GM21526 (cell line): Measurements from ENCODE around the gene ALKBH5.

Experiments
- ATAC-seq: cut with Tn5 transposase; IDR thresholded peaks from one replicate; pipeline ENCODE4 v1.9.1; 2021; ENCODE audit warnings: moderate library complexity; ENCODE audit not compliant: unreplicated experiment, low FRiP score

ALKBH5 gene

DNA sequence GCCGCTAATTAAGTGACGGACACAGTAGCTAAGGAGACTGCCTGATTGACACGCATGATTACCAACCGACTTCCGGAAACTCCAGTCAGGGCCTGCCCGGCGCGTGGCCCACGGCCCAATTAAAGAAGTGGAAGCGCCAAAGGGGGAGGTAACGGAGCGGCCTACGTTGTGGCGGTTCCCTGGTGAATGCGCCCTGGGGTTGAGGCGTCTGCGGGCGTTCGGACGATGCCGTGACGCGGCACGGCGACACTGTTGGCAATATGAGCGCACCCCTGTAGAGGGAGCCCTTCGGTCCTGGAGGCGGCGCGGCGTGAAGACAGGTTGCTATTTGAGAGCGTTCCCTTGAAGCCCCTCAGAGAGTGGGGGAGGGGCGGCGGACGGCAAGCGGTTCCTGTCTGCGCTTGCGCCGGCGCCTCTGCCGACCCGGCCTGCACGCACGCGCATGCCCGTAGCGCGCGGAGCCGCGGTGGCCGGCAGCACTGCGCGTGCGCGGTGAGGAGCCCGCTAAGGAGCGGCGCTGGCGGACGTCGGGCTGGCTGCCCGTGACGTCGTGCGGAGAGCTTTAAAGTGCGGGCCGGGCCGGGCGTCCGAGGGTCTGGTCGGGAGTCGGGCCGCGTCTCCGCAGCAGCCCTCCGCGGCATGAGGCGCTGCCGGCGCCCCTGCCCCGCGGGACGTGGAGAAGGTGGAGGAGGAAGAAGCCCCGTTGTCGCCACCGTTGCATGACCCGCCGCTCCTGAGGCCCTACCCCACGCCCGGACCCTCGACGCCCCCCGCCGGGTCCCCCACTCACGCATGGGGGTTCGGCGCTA lies at the start of gene ALKBH5:
ALKBH5 (plus strand) TSS at position 495 of the 809 bp plus-strand sequence. CDS start 416 bp downstream, outside the sequence.
- peak; percentile 73 for ATAC-seq

GRCh38 chr17:18136357-18136756 lies 47.3 kb upstream of the ALKBH5 start:
- ATAC-seq, result no peak

DNA sequence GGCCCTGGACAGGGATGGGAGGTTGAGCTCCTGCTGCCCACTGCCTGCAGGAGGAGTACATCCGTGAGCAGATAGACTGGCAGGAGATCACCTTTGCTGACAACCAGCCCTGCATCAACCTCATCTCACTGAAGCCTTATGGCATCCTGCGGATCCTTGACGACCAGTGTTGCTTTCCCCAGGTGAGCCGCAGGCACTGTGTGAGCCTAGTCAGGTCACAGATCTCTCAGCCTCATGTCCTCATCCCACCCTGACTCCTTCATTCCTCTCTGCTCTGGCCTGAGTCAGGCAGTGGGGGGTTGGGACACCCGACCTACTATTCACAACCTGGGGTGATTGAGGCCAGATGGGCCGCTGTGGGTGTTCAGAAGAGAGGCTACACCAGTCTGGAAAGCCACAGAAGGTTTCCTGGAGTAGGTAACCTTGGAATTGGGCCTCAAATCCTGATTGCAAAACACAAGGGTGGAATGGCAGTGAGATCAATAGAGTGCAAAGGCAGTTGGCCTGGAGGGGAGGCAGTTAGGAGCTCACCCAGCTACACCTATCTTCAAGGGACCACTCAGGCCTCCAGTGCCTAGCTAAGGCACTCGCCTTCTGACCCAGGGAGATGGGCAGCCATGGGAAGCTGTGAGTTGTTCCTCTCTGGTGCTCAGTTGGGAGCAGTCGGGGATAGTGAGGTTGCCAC lies 45.4 kb upstream of the ALKBH5 start:
- ATAC-seq, result no peak

DNA sequence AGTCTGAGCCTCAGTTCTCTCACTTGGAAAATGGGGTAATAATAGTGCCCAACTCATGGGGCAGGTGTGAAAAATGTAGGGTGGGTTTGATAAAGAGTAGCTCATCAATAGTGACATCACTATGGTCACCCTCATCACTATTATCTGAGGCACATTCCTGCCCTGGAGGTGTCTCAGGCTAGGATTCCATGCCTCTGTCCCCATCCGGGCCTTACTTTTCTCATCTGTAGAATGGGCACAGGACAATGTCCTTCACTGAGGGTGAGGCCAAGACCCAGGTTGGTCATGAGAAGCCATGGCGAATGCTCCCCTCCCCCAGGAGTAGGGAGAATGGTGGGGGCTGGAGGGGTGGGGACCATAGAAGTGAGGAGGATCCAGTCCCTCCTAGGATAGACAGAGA lies 44.5 kb upstream of the ALKBH5 start:
- ATAC-seq, result no peak

DNA sequence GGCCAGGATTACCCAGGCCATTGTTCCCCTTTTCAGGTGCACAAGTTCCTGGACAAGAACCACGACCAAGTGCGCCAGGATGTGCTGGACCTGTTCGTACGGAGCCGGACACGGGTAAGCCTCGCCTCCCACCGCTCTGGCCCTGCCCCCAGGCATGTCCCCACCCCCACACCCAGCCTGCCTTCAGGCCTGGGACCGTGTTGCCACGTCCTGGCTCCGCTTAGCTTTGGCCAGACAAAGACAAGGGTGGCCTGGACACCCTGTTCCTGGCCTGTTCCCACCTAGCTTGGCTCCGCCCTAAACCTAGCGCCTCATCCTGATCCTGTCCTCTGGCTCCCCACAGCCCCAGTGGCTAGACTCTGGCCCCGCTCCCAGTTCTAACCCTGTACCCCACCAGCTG lies 44.1 kb upstream of the ALKBH5 start:
- ATAC-seq, result no peak

DNA sequence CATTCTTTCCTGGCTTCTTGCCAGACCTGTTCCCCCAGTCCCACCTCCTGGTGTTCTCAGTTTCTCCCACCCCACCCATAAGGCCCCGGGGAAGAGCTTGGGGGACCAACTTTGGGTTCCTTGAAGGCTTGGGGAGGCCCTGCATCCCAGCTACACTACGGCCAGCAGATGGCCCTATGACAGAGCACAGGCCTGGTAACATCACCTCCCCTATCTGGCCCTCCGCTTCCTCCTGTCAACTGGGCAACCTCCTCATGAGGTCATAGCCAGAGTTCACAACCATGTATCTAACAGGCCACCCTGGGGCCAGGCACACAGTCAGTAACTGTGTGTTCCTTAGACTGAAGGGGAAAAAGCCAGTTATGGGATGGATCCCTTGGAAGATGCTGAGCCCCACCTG lies 43.7 kb upstream of the ALKBH5 start:
- no peak for ATAC-seq

DNA sequence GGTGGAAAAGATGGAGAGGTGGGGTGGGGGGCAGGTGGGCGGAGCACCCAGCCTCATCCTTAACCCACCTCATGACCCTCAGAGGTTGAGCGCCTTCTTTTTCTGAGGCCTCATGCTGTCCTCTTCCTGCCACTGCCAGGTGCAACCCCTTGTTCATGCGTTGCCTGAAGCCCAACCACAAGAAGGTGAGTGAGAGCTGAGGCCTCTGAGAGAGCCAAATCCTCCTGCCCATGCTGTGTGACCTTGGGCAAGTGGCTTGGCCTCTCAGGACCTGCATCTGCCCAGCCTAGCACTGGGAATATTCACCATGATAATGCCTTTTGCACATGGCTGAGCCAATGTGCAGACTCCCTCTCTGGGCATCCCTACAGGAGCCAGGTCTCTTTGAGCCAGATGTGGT lies 43.0 kb upstream of the ALKBH5 start:
- no peak for ATAC-seq

DNA sequence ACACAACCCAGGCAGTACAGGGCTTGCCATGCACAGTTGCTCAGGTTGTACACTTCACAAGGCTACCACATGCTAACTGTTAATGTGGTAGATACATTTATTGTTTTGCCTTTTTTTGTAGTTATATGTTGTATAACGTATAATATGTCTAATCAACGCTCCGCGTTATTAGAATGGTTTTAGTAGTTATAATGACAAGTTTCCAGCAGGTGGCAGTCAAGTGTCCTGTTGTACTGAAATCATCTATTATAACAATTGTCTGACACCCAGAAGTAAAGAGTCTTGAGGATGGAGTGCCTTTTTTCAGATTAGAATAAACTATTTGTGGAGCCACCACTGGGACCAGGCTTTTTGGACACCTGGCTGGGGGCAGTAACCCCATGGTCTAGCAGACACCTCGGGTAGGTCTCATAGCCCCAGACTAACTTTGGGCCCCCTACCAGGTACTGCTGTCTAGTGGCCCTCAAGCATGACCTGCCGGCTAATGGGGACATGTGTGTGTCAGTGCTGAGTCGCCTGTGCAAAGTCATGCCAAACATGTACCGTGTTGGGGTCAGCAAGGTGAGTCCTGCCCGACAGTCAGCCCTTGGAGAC lies 42.3 kb upstream of the ALKBH5 start:
- ATAC-seq, result no peak

DNA sequence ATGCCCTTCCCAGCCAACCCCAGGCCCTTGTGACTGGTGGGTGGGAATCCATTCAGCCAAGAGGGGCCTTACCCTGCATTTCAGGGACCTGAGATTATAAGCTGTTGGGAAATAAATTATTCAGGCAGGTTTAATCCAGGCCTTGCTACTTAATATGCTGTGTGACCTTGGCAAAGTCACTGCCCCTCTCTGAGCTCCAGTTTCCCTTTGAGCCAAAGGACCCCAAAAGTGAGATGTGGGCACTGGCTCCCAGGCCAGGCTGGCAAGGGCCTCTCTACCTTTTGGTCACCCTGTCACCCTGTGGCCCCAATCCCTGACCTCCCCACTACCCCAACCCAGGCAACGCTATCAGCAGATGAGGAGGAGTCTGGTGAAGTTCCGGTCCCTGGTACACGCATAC lies 41.2 kb upstream of the ALKBH5 start:
- no peak for ATAC-seq

DNA sequence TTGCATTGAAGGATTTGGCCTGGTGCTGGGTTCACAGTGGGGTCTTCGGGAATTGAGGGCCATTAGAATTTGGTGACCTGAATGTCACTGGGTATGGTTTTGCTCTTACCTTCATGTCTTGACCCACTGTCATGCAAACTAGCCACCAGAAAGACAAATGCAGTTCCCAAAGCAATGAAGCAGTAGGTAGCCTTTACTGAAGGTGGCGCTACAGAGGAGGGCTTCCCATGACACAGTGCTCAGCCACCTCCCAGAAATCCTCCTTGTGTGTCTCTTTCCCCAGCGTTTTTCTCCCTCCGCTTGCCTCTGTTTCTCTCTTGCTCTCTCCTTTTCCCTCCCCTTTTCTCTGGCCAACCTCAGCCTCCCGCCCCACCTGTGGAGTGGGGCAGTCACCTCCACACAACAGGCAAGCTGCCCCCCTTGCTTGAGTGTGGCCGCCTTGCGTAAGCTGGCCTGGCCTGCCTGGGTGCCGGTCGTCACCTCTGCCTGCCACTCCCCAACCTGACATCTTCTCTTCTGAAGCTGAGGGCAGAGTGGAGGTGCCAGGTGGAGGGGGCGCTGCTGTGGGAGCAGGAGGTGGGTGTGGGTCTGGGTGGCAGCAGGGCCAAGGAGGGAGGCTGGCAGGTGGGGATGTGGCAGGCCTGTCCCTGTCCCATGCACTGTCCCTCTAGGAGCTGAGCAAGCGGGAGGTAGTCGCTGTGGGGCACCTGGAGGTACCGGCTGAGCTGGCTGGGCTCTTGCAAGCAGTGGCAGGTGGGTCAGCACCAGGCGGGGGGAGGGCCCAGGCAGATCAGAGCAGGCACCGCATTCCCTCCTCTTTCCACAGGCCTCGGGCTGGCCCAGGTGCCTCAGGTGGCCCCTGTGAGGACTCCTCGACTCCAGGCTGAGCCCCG lies 40.3 kb upstream of the ALKBH5 start:
- ATAC-seq, result no peak

DNA sequence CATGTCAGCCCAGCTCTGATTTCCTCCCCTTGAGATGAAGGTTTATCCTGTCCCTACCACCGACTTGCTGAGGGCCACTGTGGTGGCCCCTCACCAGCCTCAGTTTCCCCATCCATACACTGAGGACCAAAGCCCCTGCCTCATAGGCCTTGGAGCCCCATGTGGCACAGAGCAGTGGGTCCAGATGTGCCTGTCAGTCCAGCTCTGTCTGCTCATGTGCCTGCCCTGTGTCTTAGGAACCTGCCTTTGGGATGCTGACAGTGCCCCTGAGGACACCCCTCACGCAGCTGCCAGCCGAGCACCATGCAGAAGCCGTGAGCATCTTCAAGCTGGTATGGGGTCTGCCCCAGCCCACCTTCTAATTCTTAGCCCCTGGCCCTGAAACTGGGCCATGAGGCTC lies 39.4 kb upstream of the ALKBH5 start:
- no peak for ATAC-seq

GRCh38 chr17:18144855-18145254 lies 38.8 kb upstream of the ALKBH5 start:
- ATAC-seq, result no peak

- ATAC-seq, result no peak
These were observed 37.8 kb upstream of the ALKBH5 start for GRCh38 chr17:18145811-18146210.

GRCh38 chr17:18146259-18146658 lies 37.4 kb upstream of the ALKBH5 start:
- ATAC-seq, result no peak

DNA sequence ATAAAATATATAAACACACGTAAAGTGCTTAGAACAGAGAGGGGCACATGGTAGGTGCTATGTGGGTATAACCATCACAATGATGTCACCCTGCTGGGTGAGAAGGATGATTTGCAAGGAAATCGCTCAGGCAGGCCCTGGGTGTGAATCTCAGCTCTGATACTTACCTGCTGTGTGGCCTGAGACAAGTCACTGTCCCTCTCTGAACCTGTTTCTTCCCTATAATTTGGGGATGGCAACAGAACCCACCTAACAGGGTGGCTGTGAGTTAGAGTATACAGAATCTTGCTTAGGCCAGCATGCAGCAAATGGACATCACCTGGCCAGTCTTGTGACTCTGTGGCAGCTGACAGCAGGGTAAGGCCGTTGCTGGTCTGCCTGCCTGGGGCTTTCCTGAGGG lies 36.6 kb upstream of the ALKBH5 start:
- ATAC-seq, result no peak

DNA sequence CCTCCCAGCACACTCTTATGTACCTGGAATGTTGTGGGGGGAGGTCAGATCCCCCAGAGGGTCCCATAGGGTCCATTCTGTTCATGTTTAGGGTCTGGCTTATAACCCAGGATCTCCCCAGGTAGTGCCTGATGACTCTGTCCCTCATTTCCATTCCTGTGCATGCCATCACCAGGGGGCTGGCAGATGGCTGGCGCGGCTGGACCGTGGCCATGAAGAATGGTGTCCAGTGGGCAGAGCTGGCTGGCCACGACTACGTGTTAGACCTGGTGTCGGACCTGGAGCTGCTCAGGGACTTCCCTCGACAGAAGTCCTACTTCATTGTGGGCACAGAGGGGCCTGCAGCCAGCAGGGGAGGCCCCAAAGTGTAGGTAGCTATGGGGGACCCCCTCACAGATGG lies 35.0 kb upstream of the ALKBH5 start:
- no peak for ATAC-seq

DNA sequence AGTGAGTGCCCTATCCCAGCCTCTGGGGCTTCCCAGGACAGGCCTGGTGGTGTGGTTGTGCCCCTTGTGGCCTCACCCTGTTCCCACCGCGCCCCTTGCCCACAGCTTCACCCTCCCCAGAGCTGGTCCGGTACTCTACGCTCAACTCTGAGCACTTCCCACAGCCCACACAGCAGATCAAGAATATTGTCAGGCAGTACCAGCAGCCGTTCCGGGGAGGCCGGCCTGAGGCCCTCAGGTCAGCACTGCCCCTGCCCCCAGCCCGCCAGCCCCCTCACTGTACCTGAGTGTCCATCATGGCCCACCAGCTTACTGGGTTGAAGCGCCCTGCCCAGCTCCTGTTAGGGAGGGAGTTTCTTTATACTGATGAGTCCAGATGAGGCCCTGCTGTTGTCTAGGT lies 32.3 kb upstream of the ALKBH5 start:
- ATAC-seq, result no peak

GRCh38 chr17:18155179-18155578 lies 28.4 kb upstream of the ALKBH5 start:
- ATAC-seq, result no peak

- no peak for ATAC-seq
These were observed 27.3 kb upstream of the ALKBH5 start for GRCh38 chr17:18156171-18156975.

- no peak for ATAC-seq
These were observed 26.7 kb upstream of the ALKBH5 start for GRCh38 chr17:18156976-18157280.
